ENCODE measurements around the gene MIS12.

The MIS12 gene

DNA sequence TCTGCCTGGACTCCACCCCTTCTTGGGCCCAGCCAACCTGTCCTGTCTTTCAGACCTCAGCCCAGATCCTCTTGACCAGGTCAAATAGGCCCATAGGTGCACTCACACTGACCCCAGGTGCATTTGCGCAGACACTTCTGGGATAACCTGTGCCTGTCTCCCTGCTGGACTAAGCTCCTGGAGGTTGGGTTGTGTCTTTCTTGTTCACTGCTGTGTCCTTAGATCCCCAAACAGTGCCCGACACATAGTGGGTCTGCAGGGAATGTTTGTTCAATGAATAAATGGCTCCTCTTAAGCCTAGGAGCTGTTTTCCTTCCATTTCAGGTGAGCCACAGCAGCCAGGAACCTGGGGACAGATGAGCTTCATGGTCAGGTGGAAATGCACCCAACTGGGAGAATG, 49.1 kb downstream of the MIS12 start:
- DNase-seq (ENCODE audit: low spot score), result no peak

DNA sequence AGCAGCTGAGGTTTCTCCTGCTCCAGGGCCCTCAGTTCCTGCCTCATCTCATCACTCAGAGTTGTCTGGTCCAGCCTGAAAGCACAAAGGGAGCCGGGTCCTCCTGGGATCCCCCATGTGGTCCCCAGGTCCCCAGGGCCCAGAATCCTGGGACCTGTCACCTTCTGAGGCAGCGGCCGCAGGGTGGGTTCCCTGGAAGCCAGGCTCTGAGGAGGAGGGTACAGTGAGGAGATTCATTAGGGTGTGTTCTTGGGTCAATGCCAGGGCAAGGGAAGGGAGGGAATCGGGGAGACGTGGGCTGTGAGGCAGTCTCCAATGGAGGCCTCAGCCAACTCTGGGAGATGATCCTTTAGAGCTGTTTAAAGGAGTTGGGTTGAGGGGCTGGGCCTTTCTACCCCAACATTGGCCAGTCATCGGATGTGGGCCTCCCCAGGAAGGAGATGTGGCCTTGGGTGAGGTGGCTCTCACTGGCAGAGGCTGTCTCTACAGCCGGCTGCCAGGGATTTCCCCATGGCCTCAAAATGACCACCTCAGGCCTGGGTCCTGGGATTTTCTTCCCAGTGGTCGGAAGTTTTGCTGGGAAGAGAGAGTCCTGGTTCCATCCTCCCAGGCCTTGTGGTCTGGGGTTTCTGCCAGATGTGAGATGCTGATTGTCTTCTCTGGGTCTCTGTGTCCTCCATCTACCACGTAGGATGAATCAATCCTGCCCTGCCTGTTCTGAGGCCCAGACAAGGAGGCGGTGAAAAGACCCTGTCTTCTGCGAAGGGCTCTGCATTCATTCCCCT, 50.7 kb downstream of the MIS12 start:
- DNase-seq (ENCODE audit: low spot score), result no peak

DNA sequence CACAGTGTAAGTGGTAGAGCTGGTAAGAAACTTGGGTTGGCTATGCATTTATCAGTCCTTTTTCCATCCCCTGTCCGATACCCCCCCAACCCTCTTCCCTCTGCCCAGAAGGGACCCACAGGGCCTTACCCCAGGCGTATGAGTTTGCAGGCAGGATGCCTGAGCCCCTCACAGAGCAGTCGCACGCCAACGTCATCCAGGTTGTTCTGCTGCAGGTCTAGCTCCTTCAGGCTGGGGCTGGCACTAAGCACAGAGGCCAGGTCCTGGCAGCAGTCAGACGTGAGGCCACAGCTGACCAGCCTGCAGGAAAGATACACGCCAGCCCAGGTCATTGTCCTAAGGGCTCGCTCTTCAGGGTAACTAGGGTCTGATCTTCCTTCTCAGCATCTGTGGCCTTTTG, 52.9 kb downstream of the MIS12 start:
- DNase-seq (ENCODE audit: low spot score), result no peak

DNA sequence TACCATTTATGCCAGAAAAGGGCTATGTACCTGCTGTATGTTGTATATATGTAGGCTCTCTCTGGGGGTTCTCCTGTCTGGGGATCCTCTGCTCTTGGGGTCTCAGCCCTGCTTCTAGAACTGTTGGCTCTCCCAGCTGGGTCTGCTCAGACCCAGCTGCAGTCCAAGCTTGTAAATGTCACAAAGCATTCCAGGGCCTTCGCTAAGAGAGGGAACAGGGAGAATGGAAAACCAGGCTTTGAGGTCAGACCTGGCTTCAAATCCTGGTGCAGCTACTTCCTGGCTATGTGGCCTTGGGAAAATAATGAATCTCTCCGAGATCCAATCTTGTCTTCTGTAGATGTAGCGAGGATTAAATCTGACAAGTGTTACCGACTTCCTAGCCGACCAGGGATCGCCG, 54.0 kb downstream of the MIS12 start:
- no peak for DNase-seq (ENCODE audit: low spot score)
